Measurements from ENCODE around the gene FRG2B.
"Not testable (repeated sequence)": the region's sequence is repeated elsewhere in the genome, so short reads cannot be mapped to it uniquely, and the experiment has no call there.

GRCh38 chr10:133603434-133603833, 23.2 kb downstream of the FRG2B start:
- TF ChIP-seq EZH2 (conservative IDR thresholded peaks at IDR 0.05; ENCODE audit: low read depth, low read length); ZNF639 (CRISPR knock-in tag; conservative IDR thresholded peaks at IDR 0.05); ZNF329 (CRISPR knock-in tag; IDR thresholded peaks at IDR 0.05; ENCODE audit: low read depth); ZNF570 (CRISPR knock-in tag; IDR thresholded peaks at IDR 0.05; ENCODE audit: borderline replicate concordance); ZNF367 (CRISPR knock-in tag; IDR thresholded peaks at IDR 0.05; ENCODE audit: borderline replicate concordance); CTCF (CRISPR knock-in tag; IDR thresholded peaks at IDR 0.05): not testable (repeated sequence)

Data from HepG2 (cell line).